Activated CD8-positive, alpha-beta memory T cell treated with anti-CD3 and anti-CD28 coated beads, Interleukin-2, amount 50 U/mL, for 1 hour (primary cell): ENCODE measurements around the gene KLF16.
"Not testable (repeated sequence)": the region's sequence is repeated elsewhere in the genome, so short reads cannot be mapped to it uniquely, and the experiment has no call there.

ENCODE experiments used
- DNase-seq: peaks from one replicate; pipeline ENCODE4 v3.0.0-alpha.2; 2020; ENCODE audit errors: extremely low read depth

KLF16 gene

GRCh38 chr19:1884291-1884718, 20.9 kb upstream of the KLF16 start:
- no peak for DNase-seq

DNA sequence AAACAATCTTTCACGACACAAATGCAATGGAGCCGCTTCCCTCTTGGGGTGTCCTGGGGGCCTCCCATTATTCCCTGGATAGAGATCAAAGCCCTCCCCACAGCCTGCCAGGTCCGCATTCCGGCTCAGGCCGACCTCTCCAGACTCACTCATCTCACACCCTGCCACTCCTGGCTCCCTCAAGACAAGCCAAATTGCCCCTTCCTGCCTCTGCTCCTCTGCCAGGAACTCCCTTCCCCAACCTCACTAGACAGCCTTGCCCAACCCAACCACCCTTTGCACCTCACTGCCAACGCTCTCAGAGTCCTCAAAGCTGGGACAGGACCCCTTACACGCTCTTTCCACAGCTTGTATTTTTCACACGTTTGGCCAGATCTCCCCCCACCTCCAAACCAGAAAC, 20.4 kb upstream of the KLF16 start:
- DNase-seq = no peak

- no peak for DNase-seq
These were observed 19.7 kb upstream of the KLF16 start for GRCh38 chr19:1882786-1883692.

DNA sequence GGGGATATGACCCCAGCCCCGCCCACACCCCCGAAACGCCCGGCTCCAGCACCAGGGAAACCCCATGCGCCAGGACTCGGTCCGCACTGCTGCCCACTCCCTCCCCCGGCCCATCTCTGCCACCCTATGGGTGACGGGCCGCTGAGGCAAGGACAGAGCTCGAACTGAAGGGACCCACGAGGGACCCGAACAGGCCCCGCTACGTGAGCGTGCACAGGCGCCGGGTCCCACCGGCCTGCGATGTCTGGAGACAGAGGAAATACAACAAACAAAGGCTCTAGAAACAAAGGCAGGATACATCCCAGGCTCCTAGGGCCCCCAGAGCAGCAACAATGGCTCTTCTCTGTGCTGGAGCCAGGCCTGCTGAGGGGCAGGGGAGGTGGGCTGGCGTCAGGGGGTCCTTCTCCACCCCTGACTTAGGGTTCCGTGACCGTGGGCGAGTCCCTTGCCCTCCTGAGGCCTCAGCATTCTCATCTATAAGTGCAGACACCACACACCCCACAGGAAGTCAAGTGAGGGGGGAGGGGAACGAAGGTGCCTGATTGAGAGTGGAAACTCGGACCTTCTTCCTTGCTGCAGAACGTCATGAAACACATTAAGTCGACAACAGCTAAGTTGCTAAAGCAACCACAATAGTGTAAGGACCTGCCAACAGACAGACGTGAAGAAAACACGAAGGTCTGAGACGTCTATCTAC, 18.9 kb upstream of the KLF16 start:
- peak; percentile 91 for DNase-seq

GRCh38 chr19:1881393-1882088, 18.2 kb upstream of the KLF16 start:
- not testable (repeated sequence) for DNase-seq

GRCh38 chr19:1880611-1881392, 17.4 kb upstream of the KLF16 start:
- DNase-seq = no peak

GRCh38 chr19:1879982-1880381, 16.6 kb upstream of the KLF16 start:
- DNase-seq = not testable (repeated sequence)

- not testable (repeated sequence) for DNase-seq
These were observed 15.2 kb upstream of the KLF16 start for GRCh38 chr19:1878583-1878982.

DNA sequence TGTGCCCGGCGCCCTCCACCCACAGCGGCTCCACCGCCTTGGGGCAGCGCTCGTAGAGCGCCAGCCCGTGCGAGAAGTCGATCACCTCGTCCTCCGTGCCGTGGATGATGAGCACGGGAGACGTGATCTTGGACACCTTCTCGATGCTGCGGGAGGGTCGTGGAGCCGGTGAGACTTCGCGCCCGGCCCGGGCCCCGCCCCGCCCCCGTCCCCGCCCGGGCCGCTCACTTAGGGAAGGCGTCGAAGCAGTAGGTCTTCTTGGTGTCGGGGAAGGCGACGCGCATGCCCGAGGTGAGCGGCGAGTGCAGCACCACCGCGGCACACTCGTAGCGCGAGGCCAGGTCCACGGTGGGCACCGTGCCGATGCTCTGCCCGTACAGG, 13.9 kb upstream of the KLF16 start:
- not testable (repeated sequence) for DNase-seq

GRCh38 chr19:1876496-1877279, 13.3 kb upstream of the KLF16 start:
- DNase-seq = not testable (repeated sequence)

GRCh38 chr19:1875646-1876495, 12.5 kb upstream of the KLF16 start:
- DNase-seq = peak; percentile 55

DNA sequence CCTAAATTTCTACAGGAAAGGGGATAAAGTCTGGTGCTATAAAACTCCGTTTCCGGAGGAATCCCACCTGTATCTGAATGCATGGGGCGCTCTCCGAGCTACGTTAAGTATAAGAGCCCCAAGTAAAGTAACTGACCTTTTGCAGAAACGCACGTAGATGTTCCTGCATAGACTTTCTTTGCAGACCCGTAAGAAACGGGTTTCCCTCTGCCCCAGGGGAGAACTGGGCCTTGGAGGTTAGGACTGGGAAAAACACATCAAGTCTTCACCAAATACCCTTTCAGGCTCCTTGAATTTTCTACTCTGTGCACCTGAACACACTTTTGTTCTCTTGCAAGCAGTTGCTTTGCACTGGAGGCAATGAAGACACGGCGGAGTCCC, 11.9 kb upstream of the KLF16 start:
- not testable (repeated sequence) for DNase-seq

DNA sequence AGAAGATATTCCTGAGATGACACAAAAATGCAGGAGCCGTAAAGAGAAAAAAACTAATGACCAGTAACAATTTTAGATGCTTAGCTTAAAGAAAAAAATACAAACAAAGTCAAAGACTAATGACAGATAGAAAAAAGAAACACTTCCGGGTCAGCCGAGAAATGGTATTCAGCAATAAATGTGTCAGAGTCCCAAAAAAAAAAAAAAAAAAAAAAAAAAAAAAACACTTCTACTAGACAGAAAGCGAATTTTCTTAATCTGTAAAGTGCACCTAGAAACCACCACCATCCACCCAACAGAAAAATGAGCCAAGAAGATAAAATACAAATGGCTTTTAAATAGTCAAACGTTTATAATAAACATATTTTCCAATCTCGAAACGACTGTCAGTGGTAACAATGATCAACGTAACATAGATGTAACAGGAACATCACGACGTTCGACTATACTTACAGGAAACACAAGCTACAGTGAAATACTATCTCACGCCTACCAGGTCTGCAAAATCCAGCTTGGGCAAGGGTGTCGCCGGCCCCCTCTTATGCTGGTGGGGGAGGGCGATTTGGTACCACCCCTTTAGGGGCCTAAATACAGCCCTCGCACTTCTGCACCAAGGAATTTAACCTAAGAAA, 11.3 kb upstream of the KLF16 start:
- DNase-seq = no peak

DNA sequence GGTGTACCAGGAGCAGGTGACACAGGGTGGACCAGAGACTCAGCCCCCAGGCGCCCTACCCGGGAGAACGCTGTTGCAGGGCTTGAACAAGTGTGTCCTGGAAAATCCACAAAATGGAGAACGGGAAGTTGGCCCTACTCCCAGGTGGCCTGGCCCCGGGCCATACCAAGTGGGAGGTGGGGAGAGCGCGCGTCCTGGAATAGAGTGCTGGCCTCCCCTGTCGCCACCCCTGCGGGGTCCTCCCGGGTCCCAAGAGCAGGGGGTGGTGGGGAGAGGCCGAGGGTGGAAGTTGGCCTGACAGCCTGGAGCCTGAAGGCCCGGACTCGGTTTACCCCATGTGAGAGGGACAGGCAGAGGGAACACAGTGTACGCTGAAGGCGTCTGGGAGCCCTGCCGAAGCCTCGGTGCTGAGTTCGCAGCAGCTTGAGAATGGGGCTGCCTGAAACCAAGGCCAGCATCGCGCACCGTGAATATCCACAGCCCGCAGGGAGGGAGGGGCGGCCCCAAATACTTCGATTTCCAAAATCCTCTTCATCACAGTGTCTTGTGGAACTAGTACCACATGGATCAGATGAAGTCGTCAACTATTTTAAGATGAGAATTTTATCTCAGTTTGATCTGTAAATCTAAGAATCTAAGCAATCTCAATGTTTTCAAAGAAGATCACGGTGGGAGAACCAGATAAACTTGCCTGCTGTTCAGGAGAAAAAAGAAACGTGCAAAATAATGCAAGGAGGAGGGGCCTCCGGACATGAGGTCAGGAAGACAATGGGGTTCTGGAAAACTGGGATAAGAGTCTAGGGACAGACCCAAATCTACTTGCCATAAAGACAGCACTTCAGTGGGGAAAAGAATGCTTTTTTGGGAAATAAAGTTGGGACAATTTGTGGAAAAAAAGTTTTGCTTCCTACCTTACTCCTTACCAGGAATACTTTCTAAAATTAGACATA, 10.4 kb upstream of the KLF16 start:
- DNase-seq = no peak

GRCh38 chr19:1872807-1873523, 9.6 kb upstream of the KLF16 start:
- DNase-seq = no peak

DNA sequence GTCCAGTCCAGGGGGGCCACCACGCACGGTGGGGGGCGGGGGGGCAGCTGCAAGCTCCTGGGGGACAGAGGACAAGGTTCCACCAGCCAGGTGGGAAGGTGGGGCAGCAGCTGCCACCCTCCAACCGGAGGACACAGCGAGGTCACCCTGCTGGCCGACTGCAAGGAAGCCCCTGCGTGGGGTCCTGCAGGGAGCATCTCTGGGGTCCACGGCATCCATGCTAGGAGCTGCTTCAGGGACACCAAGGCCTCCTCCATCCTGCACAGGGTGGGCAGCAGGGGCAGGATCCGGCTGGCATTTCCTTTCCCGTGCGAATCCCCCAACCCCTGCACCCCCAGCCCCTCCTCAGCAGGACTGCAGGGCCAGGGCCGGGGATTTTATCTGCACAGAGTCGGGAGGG, 8.3 kb upstream of the KLF16 start:
- DNase-seq = no peak

DNA sequence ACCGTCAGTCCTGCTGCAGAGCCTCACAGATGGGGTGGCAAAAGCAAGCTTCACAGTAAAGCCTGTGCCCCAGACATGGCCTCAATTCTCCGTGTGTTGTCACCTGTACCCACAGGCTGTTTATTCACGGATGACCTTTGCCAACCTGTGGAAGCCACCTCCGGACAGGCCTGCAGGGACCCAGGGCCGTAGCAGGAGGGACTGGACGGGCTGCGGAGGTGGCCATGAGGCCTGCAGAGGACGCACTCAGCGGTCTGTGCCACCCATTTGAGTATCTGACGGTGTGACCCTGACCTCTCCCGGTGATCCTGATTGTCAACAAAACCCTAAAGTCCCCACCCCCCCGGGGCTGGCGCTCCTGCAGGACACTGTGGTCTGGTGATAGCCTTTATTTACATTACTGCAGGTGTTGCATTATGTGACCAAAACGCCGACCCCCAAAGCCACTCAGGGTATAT, 7.8 kb upstream of the KLF16 start:
- DNase-seq = no peak

GRCh38 chr19:1868971-1869370, 5.6 kb upstream of the KLF16 start:
- no peak for DNase-seq
